Activated naive CD4-positive, alpha-beta T cell treated with anti-CD3 and anti-CD28 coated beads, Interleukin-2, amount 10 ng/mL, durations not matched to agents 7 days and 5 days (primary cell): Measurements from ENCODE around the gene LRRC75A.
"Not testable (repeated sequence)": the region's sequence is repeated elsewhere in the genome, so short reads cannot be mapped to it uniquely, and the experiment has no call there.

Experiments used
- CTCF ChIA-PET: fragments of 350-600 bp; sonication (Branson Sonifier 250); formaldehyde crosslinking; loops from one replicate; lab custom pipeline; 2021; ENCODE audit warnings: antibody characterized with exemption; lab: Charles Lee
- DNase-seq: peaks from one replicate; pipeline ENCODE4 v3.0.0-alpha.2; 2020
- H3K27ac Mint-ChIP-seq: one replicate; pipeline ENCODE4 v1.8.0; 2021; ENCODE audit warnings: mild to moderate bottlenecking, moderate library complexity, mixed read lengths
- H3K27me3 Mint-ChIP-seq: one replicate; pipeline ENCODE4 v1.8.0; 2021; ENCODE audit warnings: mild to moderate bottlenecking, mixed read lengths
- H3K36me3 Mint-ChIP-seq: one replicate; pipeline ENCODE4 v1.8.0; 2021; ENCODE audit warnings: mixed read lengths
- H3K4me1 Mint-ChIP-seq: one replicate; pipeline ENCODE4 v1.8.0; 2021; ENCODE audit warnings: mixed read lengths
- H3K4me3 Mint-ChIP-seq: one replicate; pipeline ENCODE4 v1.8.0; 2021; ENCODE audit warnings: mild to moderate bottlenecking, moderate library complexity, mixed read lengths
- H3K9me3 Mint-ChIP-seq: one replicate; pipeline ENCODE4 v1.8.0; 2021; ENCODE audit warnings: mixed read lengths

Gene LRRC75A

GRCh38 chr17:16444258-16444886 lies 47.6 kb downstream of the LRRC75A start:
- H3K36me3 Mint-ChIP-seq: peaks cover 58% of the 10 kb centered on the region
- H3K9me3 Mint-ChIP-seq: no peaks in the 10 kb centered on the region
- peaks cover 47% of the 10 kb centered on the region for H3K4me1 Mint-ChIP-seq
- no peak overlapping the region for H3K4me3 Mint-ChIP-seq
- no peaks in the 10 kb centered on the region for H3K27me3 Mint-ChIP-seq
- no peak for DNase-seq
- H3K27ac Mint-ChIP-seq: no peak overlapping the region
- CTCF ChIA-PET: interaction anchor here (2.0 kb wide), 1 partner anchor 16 kb away, joined by 4 read pairs; no protein-coding TSS in a partner anchor

DNA sequence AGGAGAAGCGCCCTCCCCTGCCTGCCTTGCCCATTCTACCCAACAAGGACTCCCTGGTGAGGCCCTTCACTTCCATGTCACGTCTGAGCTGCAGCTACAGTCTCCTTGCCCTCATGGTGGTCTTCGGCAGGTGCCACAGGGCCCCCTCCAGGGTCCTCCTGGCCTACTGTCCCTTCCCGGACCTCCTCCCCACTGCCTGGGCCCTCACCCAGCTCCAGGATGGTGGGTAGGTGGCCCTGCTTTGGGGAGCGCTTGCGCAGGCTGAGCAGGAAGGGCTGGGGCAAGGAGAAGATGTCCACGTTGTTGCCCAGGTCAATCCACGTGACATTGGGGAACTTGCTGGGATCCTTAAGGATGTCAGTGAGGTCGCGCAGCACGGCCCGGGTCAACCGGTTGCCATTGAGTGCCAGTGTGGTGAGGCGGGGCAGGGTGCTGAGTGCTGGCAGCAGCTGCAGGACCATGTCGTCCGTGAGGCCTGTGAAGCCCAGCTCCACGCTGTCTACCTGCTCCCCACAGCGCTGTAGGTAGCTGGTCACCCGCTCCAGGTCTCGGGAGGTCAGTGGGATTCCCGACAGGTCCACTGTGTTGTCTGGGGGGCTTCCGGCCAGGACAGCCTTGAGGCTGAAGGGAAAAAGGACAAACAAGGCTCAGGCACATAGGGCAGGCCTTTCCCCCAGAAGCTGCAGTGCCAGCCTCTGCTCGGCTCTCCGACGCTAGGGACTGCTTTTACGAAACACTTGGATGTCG lies 48.3 kb downstream of the LRRC75A start:
- Mint-ChIP-seq H3K27ac (no peak overlapping the region), H3K4me3 (no peak overlapping the region), H3K9me3 (no peaks in the 10 kb centered on the region), H3K36me3 (peaks cover 61% of the 10 kb centered on the region), H3K4me1 (peaks cover 46% of the 10 kb centered on the region), H3K27me3 (no peaks in the 10 kb centered on the region)
- CTCF ChIA-PET: interaction anchor here (2.0 kb wide), 1 partner anchor 15 kb away, joined by 4 read pairs; no protein-coding TSS in a partner anchor
- DNase-seq: no peak

DNA sequence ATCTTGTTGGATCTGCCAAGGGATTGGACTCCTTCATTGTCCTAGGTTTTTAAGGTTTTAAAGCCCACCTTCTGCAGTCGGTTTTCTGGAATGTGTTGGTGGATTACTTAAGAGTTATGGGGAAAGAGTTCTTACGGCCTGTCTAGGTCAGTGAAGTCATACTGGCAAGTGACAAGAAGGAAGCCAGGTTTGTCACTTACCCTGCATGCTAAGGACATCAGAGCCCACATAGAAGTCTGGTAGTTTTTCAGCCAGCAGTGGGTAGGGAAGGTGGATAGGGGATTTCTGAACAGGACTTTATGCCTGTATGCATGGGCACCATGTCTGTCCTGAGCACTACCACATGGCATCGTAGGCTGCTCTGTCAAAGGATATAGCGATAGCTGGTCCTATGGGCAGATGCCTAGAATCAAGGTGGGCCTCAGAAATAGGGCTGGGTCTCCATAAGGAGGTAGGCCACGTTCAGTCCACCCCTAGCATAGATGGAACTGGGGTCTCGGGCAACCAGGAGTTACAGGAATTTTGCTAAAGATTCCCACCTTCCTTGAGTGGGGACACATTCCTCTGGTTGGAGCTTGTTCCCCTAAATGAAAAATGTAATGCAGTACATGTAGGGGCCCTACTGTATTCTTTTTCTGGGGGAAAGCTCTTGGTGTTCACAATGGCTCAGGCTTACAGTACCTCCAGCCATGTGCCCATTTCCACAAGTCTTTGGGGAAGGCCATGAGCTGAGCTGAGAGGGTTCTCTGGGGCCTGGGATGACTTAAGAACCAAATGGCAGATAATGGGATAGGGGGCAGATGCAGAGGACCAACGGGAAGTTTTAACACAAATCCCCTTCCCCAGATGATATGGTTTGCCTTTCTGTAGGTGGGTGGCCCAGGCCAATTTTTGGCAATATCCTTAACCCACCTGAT lies 49.1 kb downstream of the LRRC75A start:
- no peaks in the 10 kb centered on the region for H3K9me3 Mint-ChIP-seq
- no peaks in the 10 kb centered on the region for H3K27me3 Mint-ChIP-seq
- H3K4me1 Mint-ChIP-seq: peaks cover 51% of the 10 kb centered on the region
- CTCF ChIA-PET: interaction anchor here (2.0 to 3.0 kb wide), 3 partner anchors 11 to 15 kb away, joined by 4 to 15 read pairs (median 6); no protein-coding TSS in a partner anchor
- H3K36me3 Mint-ChIP-seq: peaks cover 54% of the 10 kb centered on the region
- DNase-seq: no peak
- peak overlapping the region; percentile 14 for H3K27ac Mint-ChIP-seq
- no peak overlapping the region for H3K4me3 Mint-ChIP-seq

DNA sequence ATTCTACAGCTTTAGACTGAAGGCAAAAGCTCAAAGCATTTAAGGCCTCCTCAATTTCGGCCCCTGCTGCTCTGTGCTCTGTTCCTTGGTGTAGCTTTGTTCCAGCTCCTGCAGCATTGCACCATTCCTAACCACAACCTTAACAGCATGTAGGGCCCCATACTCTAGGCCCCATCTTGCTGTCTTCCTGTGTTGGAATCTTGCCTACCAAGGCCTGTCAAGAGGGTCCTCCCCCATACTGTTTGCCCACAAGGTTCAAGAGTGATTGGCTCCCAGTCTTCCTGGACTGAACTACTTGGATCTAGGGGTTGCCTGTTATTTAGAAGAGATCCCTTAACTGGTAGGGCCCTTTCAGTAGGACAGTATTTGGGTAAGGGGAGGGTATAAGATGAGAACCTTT lies 49.9 kb downstream of the LRRC75A start:
- DNase-seq: no peak
- peak overlapping the region; percentile 6 for H3K4me3 Mint-ChIP-seq
- H3K9me3 Mint-ChIP-seq: no peaks in the 10 kb centered on the region
- CTCF ChIA-PET: interaction anchor here (1.0 to 3.0 kb wide), 4 partner anchors 9 to 79 kb away, joined by 3 to 15 read pairs (median 6); no protein-coding TSS in a partner anchor
- H3K36me3 Mint-ChIP-seq: peaks cover 55% of the 10 kb centered on the region
- H3K27me3 Mint-ChIP-seq: no peaks in the 10 kb centered on the region
- no peak overlapping the region for H3K27ac Mint-ChIP-seq
- peaks cover 50% of the 10 kb centered on the region for H3K4me1 Mint-ChIP-seq

- peaks cover 51% of the 10 kb centered on the region for H3K36me3 Mint-ChIP-seq
- no peaks in the 10 kb centered on the region for H3K9me3 Mint-ChIP-seq
- H3K4me3 Mint-ChIP-seq: peak overlapping the region; percentile 98
- H3K27ac Mint-ChIP-seq: peak overlapping the region; percentile 19
- no peaks in the 10 kb centered on the region for H3K27me3 Mint-ChIP-seq
- peaks cover 51% of the 10 kb centered on the region for H3K4me1 Mint-ChIP-seq
- CTCF ChIA-PET: interaction anchor here (0.9 to 3.0 kb wide), 5 partner anchors 10 to 80 kb away, joined by 3 to 15 read pairs (median 6); no protein-coding TSS in a partner anchor
- no peak for DNase-seq
Observed at GRCh38 chr17:16440901-16441629, 50.9 kb downstream of the LRRC75A start.

- not testable (repeated sequence) for DNase-seq, H3K27me3 Mint-ChIP-seq, H3K9me3 Mint-ChIP-seq
- H3K4me3 Mint-ChIP-seq: peak overlapping the region; percentile 98
- CTCF ChIA-PET: interaction anchor here (0.9 to 3.0 kb wide), 3 partner anchors 13 to 81 kb away, joined by 3 to 15 read pairs (median 6); no protein-coding TSS in a partner anchor
- H3K4me1 Mint-ChIP-seq: peaks cover 53% of the 10 kb centered on the region
- H3K27ac Mint-ChIP-seq: peak overlapping the region; percentile 96
- H3K36me3 Mint-ChIP-seq: peaks cover 51% of the 10 kb centered on the region
Observed at GRCh38 chr17:16440354-16440753, 51.6 kb downstream of the LRRC75A start.

DNA sequence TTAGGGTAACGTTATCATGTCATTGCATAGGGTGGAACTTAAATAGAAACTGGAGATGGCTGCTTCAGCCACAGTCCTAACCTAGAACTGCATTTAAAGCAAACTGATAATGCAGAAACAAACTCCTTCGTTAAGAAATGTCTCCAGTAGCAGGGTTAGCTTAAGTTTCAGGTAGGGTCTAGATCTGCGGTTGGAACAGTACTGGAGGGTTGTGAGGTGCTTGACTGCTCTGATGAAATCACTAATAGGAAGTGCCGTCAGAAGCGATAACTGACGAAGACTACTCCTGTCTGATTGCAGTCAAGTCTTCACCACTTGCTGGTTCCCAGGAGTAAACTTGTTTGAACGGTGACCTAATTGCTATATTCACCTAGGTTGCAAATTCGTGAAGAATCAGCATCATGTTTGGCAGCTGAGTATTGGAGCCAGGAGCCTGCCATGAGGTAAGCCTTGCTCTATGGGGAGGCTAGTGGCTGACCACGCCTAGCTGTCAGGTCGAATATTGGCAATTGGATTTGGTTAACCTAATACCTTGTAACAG lies 52.1 kb downstream of the LRRC75A start:
- peak overlapping the region; percentile 98 for H3K4me3 Mint-ChIP-seq
- peaks cover 51% of the 10 kb centered on the region for H3K36me3 Mint-ChIP-seq
- CTCF ChIA-PET: interaction anchor here (0.9 to 3.0 kb wide), 3 partner anchors 12 to 81 kb away, joined by 3 to 15 read pairs (median 6); no protein-coding TSS in a partner anchor
- no peaks in the 10 kb centered on the region for H3K27me3 Mint-ChIP-seq
- no peak for DNase-seq
- no peaks in the 10 kb centered on the region for H3K9me3 Mint-ChIP-seq
- peaks cover 54% of the 10 kb centered on the region for H3K4me1 Mint-ChIP-seq
- H3K27ac Mint-ChIP-seq: peak overlapping the region; percentile 96

DNA sequence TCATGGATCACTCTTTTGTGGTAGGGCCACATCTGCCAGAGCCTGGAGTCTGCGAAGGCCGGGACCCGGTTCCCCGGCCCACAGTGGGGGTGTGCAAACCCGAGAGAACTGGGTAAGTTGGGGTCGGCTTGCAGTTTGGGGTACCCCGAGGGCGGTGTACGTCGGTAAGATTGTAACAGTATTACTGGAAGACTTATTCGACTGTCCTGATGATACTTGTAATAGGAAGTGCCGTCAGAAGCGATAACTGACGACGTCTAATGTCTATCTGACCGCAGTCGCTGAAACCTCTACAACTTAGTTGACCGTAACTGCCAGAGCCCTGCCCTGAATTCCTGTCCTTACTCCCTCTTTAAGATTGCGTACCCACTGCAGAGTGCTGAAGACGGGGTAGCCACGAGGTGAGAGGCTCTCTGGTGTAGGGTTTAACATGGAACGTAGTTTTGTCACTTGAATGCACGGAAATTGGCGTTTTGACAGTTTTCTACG lies 52.6 kb downstream of the LRRC75A start:
- Mint-ChIP-seq H3K36me3 (peaks cover 51% of the 10 kb centered on the region), H3K4me1 (peaks cover 52% of the 10 kb centered on the region), H3K27me3 (no peaks in the 10 kb centered on the region), H3K27ac (peak overlapping the region; percentile 96), H3K9me3 (no peaks in the 10 kb centered on the region), H3K4me3 (peak overlapping the region; percentile 98)
- CTCF ChIA-PET: interaction anchor here (1.1 to 1.3 kb wide), 2 partner anchors 11 to 86 kb away, joined by 4 to 6 read pairs; partner anchors contain the start of gene CENPV
- DNase-seq: no peak

- Mint-ChIP-seq H3K4me3 (peak overlapping the region; percentile 98), H3K9me3 (no peaks in the 10 kb centered on the region), H3K27ac (peak overlapping the region; percentile 96), H3K4me1 (peaks cover 49% of the 10 kb centered on the region), H3K36me3 (peaks cover 48% of the 10 kb centered on the region), H3K27me3 (no peaks in the 10 kb centered on the region)
- CTCF ChIA-PET: interaction anchor here (1.0 to 1.6 kb wide), 5 partner anchors 11 to 85 kb away, joined by 3 to 7 read pairs (median 5); partner anchors contain the start of genes CENPV and UBB
- DNase-seq: peak; percentile 96
Observed at GRCh38 chr17:16438557-16439302, 53.3 kb downstream of the LRRC75A start.

DNA sequence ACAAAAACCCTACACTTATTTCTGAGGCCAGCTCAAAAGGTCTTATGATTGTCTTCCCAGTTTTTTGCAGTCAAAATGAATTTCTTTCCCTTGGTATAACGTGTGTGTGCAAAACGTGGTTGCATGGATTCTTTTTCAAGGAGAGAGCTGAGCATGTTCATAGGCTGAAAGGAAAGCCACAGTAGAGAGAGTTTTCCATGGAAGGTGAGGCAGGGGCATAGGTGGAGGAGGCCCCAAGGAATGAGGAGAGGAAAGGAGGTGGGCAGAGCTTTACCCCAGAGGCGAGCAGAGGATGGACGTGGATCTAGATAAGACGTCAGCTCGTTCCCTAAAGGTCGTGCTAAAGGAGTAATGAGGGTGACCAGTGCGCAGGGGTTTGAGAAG lies 53.8 kb downstream of the LRRC75A start:
- Mint-ChIP-seq H3K9me3 (no peaks in the 10 kb centered on the region), H3K4me1 (peaks cover 48% of the 10 kb centered on the region), H3K4me3 (peak overlapping the region; percentile 98), H3K27me3 (no peaks in the 10 kb centered on the region), H3K36me3 (peaks cover 49% of the 10 kb centered on the region), H3K27ac (peak overlapping the region; percentile 96)
- CTCF ChIA-PET: interaction anchor here (1.0 to 1.6 kb wide), 5 partner anchors 10 to 85 kb away, joined by 3 to 7 read pairs (median 5); partner anchors contain the start of genes CENPV and UBB
- DNase-seq: no peak

DNA sequence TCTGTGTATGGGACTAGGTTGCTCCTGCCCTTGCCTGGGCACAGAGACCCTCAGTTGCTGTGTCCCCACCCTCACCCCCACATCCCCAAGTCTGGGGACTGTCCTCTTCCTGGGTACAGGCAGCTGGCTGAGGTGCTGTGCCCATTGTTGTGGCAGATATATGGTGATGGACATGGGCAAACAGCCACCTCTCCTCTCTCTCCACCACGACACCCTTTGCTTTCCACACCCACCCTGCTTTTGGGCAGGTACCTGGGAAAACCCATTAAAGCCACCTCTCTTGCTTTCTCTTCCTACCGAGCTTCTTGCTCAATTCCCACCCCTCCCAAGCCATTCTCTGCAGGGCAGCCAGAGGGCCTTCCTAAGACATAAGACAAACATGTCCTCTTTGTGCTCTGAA lies 54.9 kb downstream of the LRRC75A start:
- Mint-ChIP-seq H3K4me1 (peaks cover 37% of the 10 kb centered on the region), H3K27me3 (no peaks in the 10 kb centered on the region), H3K36me3 (peaks cover 41% of the 10 kb centered on the region), H3K27ac (peak overlapping the region; percentile 81), H3K9me3 (no peaks in the 10 kb centered on the region), H3K4me3 (no peak overlapping the region)
- no peak for DNase-seq
- CTCF ChIA-PET: no interaction called here
